Ishikawa (cell line): ENCODE measurements around the gene RIMBP3C.

Experiments
- CEBPB ChIP-seq: IDR thresholded peaks from 2 replicates; pipeline ENCODE4 v1.6.1; 2012
- CREB1 ChIP-seq: IDR thresholded peaks from 2 replicates; pipeline ENCODE4 v1.6.1; 2012; ENCODE audit warnings: low read depth
- EGR1 ChIP-seq: IDR thresholded peaks from 2 replicates; pipeline ENCODE4 v1.6.1; 2012
- EP300 ChIP-seq: IDR thresholded peaks from 2 replicates; pipeline ENCODE4 v1.6.1; 2012; ENCODE audit warnings: borderline replicate concordance
- FOXM1 ChIP-seq: IDR thresholded peaks from 2 replicates; pipeline ENCODE4 v1.6.1; 2012; ENCODE audit warnings: low read depth, borderline replicate concordance
- MAX ChIP-seq: IDR thresholded peaks from 2 replicates; pipeline ENCODE4 v1.6.1; 2012
- NFIC ChIP-seq: IDR thresholded peaks from 2 replicates; pipeline ENCODE4 v1.6.1; 2012
- RAD21 ChIP-seq: IDR thresholded peaks from 2 replicates; pipeline ENCODE4 v1.6.1; 2012; ENCODE audit warnings: low read depth
- TAF1 ChIP-seq: IDR thresholded peaks from 2 replicates; pipeline ENCODE4 v1.6.1; 2012; ENCODE audit warnings: low read depth, mild to moderate bottlenecking
- TCF12 ChIP-seq: IDR thresholded peaks from 2 replicates; pipeline ENCODE4 v1.6.1; 2012; ENCODE audit warnings: low read depth
- TEAD4 ChIP-seq: IDR thresholded peaks from 2 replicates; pipeline ENCODE4 v1.6.1; 2012
- YY1 ChIP-seq: IDR thresholded peaks from 2 replicates; pipeline ENCODE4 v1.6.1; 2012; ENCODE audit warnings: low read depth
- ZBTB7A ChIP-seq: IDR thresholded peaks from 2 replicates; pipeline ENCODE4 v1.6.1; 2012; ENCODE audit warnings: low read depth
- TF ChIP-seq, protein P1 (sequence below): IDR thresholded peaks from 2 replicates; pipeline ENCODE4 v1.6.1; 2012
- TF ChIP-seq, protein P2 (sequence below): IDR thresholded peaks from 2 replicates; pipeline ENCODE4 v1.6.1; 2012; ENCODE audit warnings: low read depth, mild to moderate bottlenecking

RIMBP3C gene

DNA sequence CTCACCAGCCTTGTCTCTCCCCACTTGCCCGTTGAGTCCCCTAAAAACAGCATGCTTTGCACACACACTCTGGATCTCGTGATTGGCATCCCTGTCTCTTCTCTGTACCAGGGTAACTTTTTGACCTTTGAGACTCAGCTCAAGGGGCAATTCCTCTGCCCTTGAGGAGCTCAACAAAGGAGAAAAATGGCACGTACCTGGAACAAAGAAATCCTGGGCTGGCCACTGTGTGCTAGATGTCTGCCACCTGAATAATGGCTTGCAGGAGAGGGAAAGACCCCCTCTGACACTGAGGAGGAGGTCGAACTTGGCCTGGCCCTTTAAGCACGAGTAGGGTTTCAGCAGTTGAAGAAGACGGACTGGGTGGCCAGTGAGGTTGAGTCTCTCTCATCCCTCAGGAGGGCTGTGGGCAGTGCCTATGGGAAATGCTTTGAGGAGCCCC lies 22.1 kb upstream of the RIMBP3C start:
- no peak for TF ChIP-seq TCF12
- no peak for TF ChIP-seq CREB1
- TF ChIP-seq ZBTB7A = no peak
- TF ChIP-seq EGR1 = no peak
- no peak for TF ChIP-seq EP300
- no peak for TF ChIP-seq TEAD4
- TF ChIP-seq, protein P1, sequence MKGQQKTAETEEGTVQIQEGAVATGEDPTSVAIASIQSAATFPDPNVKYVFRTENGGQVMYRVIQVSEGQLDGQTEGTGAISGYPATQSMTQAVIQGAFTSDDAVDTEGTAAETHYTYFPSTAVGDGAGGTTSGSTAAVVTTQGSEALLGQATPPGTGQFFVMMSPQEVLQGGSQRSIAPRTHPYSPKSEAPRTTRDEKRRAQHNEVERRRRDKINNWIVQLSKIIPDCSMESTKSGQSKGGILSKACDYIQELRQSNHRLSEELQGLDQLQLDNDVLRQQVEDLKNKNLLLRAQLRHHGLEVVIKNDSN = no peak
- TF ChIP-seq, protein P2, sequence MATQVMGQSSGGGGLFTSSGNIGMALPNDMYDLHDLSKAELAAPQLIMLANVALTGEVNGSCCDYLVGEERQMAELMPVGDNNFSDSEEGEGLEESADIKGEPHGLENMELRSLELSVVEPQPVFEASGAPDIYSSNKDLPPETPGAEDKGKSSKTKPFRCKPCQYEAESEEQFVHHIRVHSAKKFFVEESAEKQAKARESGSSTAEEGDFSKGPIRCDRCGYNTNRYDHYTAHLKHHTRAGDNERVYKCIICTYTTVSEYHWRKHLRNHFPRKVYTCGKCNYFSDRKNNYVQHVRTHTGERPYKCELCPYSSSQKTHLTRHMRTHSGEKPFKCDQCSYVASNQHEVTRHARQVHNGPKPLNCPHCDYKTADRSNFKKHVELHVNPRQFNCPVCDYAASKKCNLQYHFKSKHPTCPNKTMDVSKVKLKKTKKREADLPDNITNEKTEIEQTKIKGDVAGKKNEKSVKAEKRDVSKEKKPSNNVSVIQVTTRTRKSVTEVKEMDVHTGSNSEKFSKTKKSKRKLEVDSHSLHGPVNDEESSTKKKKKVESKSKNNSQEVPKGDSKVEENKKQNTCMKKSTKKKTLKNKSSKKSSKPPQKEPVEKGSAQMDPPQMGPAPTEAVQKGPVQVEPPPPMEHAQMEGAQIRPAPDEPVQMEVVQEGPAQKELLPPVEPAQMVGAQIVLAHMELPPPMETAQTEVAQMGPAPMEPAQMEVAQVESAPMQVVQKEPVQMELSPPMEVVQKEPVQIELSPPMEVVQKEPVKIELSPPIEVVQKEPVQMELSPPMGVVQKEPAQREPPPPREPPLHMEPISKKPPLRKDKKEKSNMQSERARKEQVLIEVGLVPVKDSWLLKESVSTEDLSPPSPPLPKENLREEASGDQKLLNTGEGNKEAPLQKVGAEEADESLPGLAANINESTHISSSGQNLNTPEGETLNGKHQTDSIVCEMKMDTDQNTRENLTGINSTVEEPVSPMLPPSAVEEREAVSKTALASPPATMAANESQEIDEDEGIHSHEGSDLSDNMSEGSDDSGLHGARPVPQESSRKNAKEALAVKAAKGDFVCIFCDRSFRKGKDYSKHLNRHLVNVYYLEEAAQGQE = no peak
- TF ChIP-seq MAX = no peak

GRCh38 chr22:21571679-21572078 lies 20.4 kb upstream of the RIMBP3C start:
- no peak for TF ChIP-seq EGR1
- TF ChIP-seq YY1 = no peak
- no peak for TF ChIP-seq MAX
- TF ChIP-seq EP300 = no peak
- TF ChIP-seq TAF1 = no peak
- TF ChIP-seq TEAD4 = no peak
- TF ChIP-seq, protein P2 = no peak
- TF ChIP-seq CREB1 = no peak
- no peak for TF ChIP-seq NFIC
- TF ChIP-seq, protein P1 = no peak
- no peak for TF ChIP-seq CEBPB
- TF ChIP-seq FOXM1 = no peak
- TF ChIP-seq TCF12 = no peak
- no peak for TF ChIP-seq RAD21
- no peak for TF ChIP-seq ZBTB7A

DNA sequence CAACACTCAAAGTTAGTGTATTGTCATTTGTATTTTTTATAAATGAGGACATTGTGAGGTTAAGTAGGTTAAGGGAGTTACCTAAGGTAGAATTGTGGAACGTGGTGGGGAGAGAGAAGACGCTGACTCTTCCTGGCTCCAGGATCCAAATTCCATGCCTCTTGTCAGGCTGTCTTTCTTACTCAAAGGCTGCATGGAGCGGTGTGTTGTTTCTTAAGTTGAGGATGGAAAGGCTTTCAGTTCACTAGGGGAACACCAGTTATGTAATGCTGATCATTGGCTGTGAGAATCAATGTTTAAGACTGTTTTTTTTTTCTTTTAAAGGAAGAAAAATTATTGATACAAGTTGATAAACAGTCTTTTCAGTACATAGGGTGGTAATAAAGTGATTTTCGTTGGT lies 19.1 kb upstream of the RIMBP3C start:
- no peak for TF ChIP-seq YY1
- TF ChIP-seq ZBTB7A = no peak
- TF ChIP-seq CEBPB = no peak
- no peak for TF ChIP-seq TAF1
- TF ChIP-seq, protein P2 = no peak
- TF ChIP-seq RAD21 = no peak
- TF ChIP-seq FOXM1 = no peak
- no peak for TF ChIP-seq TEAD4
- TF ChIP-seq, protein P1 = no peak
- TF ChIP-seq CREB1 = no peak
- no peak for TF ChIP-seq NFIC
- no peak for TF ChIP-seq EP300
- TF ChIP-seq TCF12 = no peak
- TF ChIP-seq EGR1 = no peak
- TF ChIP-seq MAX = no peak

DNA sequence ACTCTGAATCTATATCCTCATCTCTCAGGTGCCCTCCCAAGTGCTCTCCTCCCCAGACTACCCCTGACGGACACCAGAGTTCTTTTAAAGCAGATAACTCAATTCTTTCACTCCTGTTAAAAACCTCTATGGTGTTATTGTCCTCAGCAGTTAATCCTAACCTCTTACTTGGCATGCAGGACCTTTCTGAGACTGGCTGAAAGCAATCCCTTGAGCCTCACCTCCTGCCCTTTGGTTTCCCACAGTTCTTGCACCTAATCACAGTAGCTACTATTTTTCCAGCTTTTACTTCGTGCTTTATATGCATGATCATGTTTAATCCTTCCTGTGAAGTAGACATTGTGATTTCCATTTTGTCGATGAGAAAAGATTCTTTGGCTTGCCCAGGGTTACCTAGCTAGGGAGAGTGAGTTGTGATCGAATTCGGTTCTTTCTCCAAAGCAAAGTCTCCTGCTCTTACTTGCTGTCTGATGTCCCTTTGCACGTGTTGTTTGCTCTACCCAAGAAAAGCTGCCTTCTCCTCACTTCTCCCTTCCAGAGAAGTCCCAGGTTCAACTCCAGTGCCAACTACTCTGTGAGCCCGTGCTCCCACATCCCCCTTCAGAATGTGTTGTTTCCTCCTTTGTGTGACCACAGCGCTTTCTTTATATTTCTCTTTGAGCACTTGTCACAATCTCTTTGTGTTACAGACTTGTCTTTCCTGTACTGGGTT lies 18.4 kb upstream of the RIMBP3C start:
- TF ChIP-seq TCF12 (no peak), EP300 (no peak), NFIC (no peak)
